Measurements from ENCODE around the gene MEIKIN. TPM values are rescaled to one million over a fixed set of nuclear protein-coding genes. Genes with fewer than 3 reads are reported as not detected.
"Not testable (repeated sequence)": the region's sequence is repeated elsewhere in the genome, so short reads cannot be mapped to it uniquely, and the experiment has no call there.

MEIKIN gene
- total RNA-seq, 1 donor from 2014 or later, result not detected

- no peaks in the 10 kb centered on the region for H3K36me3 Mint-ChIP-seq (ENCODE audit: unreplicated experiment)
- peaks cover 9% of the 10 kb centered on the region for H3K27me3 Mint-ChIP-seq (ENCODE audit: unreplicated experiment)
- no peaks in the 10 kb centered on the region for H3K4me1 Mint-ChIP-seq (ENCODE audit: unreplicated experiment)
- H3K9me3 Mint-ChIP-seq (ENCODE audit: unreplicated experiment), result peaks cover 27% of the 10 kb centered on the region
- DNase-seq (ENCODE audit: extremely low spot score, unreplicated experiment), result no peak
- H3K4me3 Mint-ChIP-seq (ENCODE audit: unreplicated experiment), result no peak overlapping the region
- no peak overlapping the region for H3K27ac Mint-ChIP-seq (ENCODE audit: unreplicated experiment)
- no peak for TF ChIP-seq CTCF (IDR thresholded peaks at IDR 0.05)
Observed at GRCh38 chr5:131845828-131846227, 99.6 kb downstream of the MEIKIN start.

GRCh38 chr5:131842971-131843370, 102.5 kb downstream of the MEIKIN start:
- peaks cover 29% of the 10 kb centered on the region for H3K27me3 Mint-ChIP-seq (ENCODE audit: unreplicated experiment)
- not testable (repeated sequence) for H3K4me1 Mint-ChIP-seq (ENCODE audit: unreplicated experiment); H3K36me3 Mint-ChIP-seq (ENCODE audit: unreplicated experiment); H3K4me3 Mint-ChIP-seq (ENCODE audit: unreplicated experiment); DNase-seq (ENCODE audit: extremely low spot score, unreplicated experiment); H3K27ac Mint-ChIP-seq (ENCODE audit: unreplicated experiment)
- H3K9me3 Mint-ChIP-seq (ENCODE audit: unreplicated experiment), result peaks cover 36% of the 10 kb centered on the region

- peaks cover 44% of the 10 kb centered on the region for H3K27me3 Mint-ChIP-seq (ENCODE audit: unreplicated experiment)
- not testable (repeated sequence) for DNase-seq (ENCODE audit: extremely low spot score, unreplicated experiment); H3K4me1 Mint-ChIP-seq (ENCODE audit: unreplicated experiment); H3K27ac Mint-ChIP-seq (ENCODE audit: unreplicated experiment); H3K36me3 Mint-ChIP-seq (ENCODE audit: unreplicated experiment); H3K9me3 Mint-ChIP-seq (ENCODE audit: unreplicated experiment); H3K4me3 Mint-ChIP-seq (ENCODE audit: unreplicated experiment)
Observed at GRCh38 chr5:131832702-131833101, 112.8 kb downstream of the MEIKIN start.

GRCh38 chr5:131825404-131826013, 120.0 kb downstream of the MEIKIN start:
- Mint-ChIP-seq H3K4me3 (ENCODE audit: unreplicated experiment) (no peak overlapping the region), H3K9me3 (ENCODE audit: unreplicated experiment) (peaks cover 15% of the 10 kb centered on the region), H3K4me1 (ENCODE audit: unreplicated experiment) (peaks cover 7% of the 10 kb centered on the region), H3K27ac (ENCODE audit: unreplicated experiment) (no peak overlapping the region), H3K36me3 (ENCODE audit: unreplicated experiment) (no peaks in the 10 kb centered on the region), H3K27me3 (ENCODE audit: unreplicated experiment) (peaks cover 17% of the 10 kb centered on the region)
- no peak for TF ChIP-seq CTCF (IDR thresholded peaks at IDR 0.05)
- no peak for DNase-seq (ENCODE audit: extremely low spot score, unreplicated experiment)

GRCh38 chr5:131824631-131825030, 120.8 kb downstream of the MEIKIN start:
- no peaks in the 10 kb centered on the region for H3K36me3 Mint-ChIP-seq (ENCODE audit: unreplicated experiment)
- H3K27ac Mint-ChIP-seq (ENCODE audit: unreplicated experiment), result no peak overlapping the region
- peaks cover 9% of the 10 kb centered on the region for H3K27me3 Mint-ChIP-seq (ENCODE audit: unreplicated experiment)
- TF ChIP-seq CTCF (IDR thresholded peaks at IDR 0.05), result no peak
- peaks cover 7% of the 10 kb centered on the region for H3K4me1 Mint-ChIP-seq (ENCODE audit: unreplicated experiment)
- H3K9me3 Mint-ChIP-seq (ENCODE audit: unreplicated experiment), result peaks cover 15% of the 10 kb centered on the region
- no peak overlapping the region for H3K4me3 Mint-ChIP-seq (ENCODE audit: unreplicated experiment)
- no peak for DNase-seq (ENCODE audit: extremely low spot score, unreplicated experiment)

- Mint-ChIP-seq H3K4me1 (ENCODE audit: unreplicated experiment) (peaks cover 7% of the 10 kb centered on the region), H3K9me3 (ENCODE audit: unreplicated experiment) (peaks cover 15% of the 10 kb centered on the region), H3K27me3 (ENCODE audit: unreplicated experiment) (no peaks in the 10 kb centered on the region), H3K4me3 (ENCODE audit: unreplicated experiment) (no peak overlapping the region), H3K27ac (ENCODE audit: unreplicated experiment) (no peak overlapping the region), H3K36me3 (ENCODE audit: unreplicated experiment) (no peaks in the 10 kb centered on the region)
- TF ChIP-seq CTCF (IDR thresholded peaks at IDR 0.05), result no peak
- DNase-seq (ENCODE audit: extremely low spot score, unreplicated experiment), result no peak
Observed at GRCh38 chr5:131821221-131821620, 124.2 kb downstream of the MEIKIN start.

All from osteocyte (in vitro differentiated cells).